PC-9 (cell line): ENCODE results near the gene ZCCHC7. TPM values are rescaled to one million over a fixed set of nuclear protein-coding genes. Genes with fewer than 3 reads are reported as not detected.

Experiments
- BruUV-seq: library from RNA; stranded (reverse); fragments of 400-500 nt; replicated peaks from 2 replicates; lab custom pipeline; 2021; lab: Mats Ljungman, UMichigan
- CTCF ChIA-PET: fragments of 300-600 bp; sonication (Branson Sonifier 250); formaldehyde crosslinking; loops from one replicate; lab custom pipeline; 2022; ENCODE audit warnings: antibody characterized with exemption; lab: Charles Lee
- POLR2A ChIA-PET: fragments of 300-600 bp; sonication (Branson Sonifier 250); formaldehyde crosslinking; loops from one replicate; lab custom pipeline; 2022; ENCODE audit warnings: antibody characterized with exemption; ENCODE audit not compliant: unreplicated experiment; lab: Charles Lee
- DNase-seq, 2 experiments: peaks; one replicate each; pipeline versions ENCODE4 v3.0.0 to v3.0.0-alpha.2; 2015 to 2022; ENCODE audit warnings: mixed read lengths in 1 of 2
- H2AFZ ChIP-seq: fragments of 200-600 bp; sonication (generic); 2 replicates; pipeline ENCODE4 v1.8.1; 2017; ENCODE audit warnings: antibody characterized with exemption
- H3F3A ChIP-seq: fragments of 200-600 bp; sonication (generic); 2 replicates; pipeline ENCODE4 v1.8.1; 2017; ENCODE audit warnings: antibody characterized with exemption, mild to moderate bottlenecking, low read depth; ENCODE audit not compliant: insufficient read depth
- H3K27ac ChIP-seq: fragments of 200-600 bp; sonication (generic); 2 replicates; pipeline ENCODE4 v1.6.1; 2016; ENCODE audit warnings: mixed run types
- H3K27me3 ChIP-seq: fragments of 200-600 bp; sonication (generic); 2 replicates; pipeline ENCODE4 v1.6.1; 2016; ENCODE audit warnings: low read depth, mixed run types; ENCODE audit not compliant: insufficient read depth
- H3K36me3 ChIP-seq: fragments of 200-600 bp; sonication (generic); 2 replicates; pipeline ENCODE4 v1.6.1; 2016; ENCODE audit warnings: low read depth, mixed run types
- H3K4me1 ChIP-seq: fragments of 200-600 bp; sonication (generic); replicated peaks from 2 replicates; pipeline ENCODE4 v1.6.1; 2016; ENCODE audit warnings: mixed run types; ENCODE audit not compliant: insufficient read depth
- H3K4me2 ChIP-seq: fragments of 200-600 bp; sonication (generic); 2 replicates; pipeline ENCODE4 v1.6.1; 2017; ENCODE audit warnings: mixed run types
- H3K4me3 ChIP-seq: fragments of 200-600 bp; sonication (generic); 2 replicates; pipeline ENCODE4 v1.6.1; 2016; ENCODE audit warnings: mixed run types
- H3K79me2 ChIP-seq: fragments of 200-600 bp; sonication (generic); 2 replicates; pipeline ENCODE4 v1.6.1; 2017; ENCODE audit warnings: low read depth, mixed run types
- H3K9me2 ChIP-seq: fragments of 200-600 bp; sonication (generic); 2 replicates; pipeline ENCODE4 v1.8.1; 2017; ENCODE audit warnings: mild to moderate bottlenecking; ENCODE audit not compliant: insufficient read depth
- H3K9me3 ChIP-seq: fragments of 200-600 bp; sonication (generic); 2 replicates; pipeline ENCODE4 v1.8.1; 2016; ENCODE audit warnings: low read depth; ENCODE audit not compliant: insufficient read depth
- H4K20me1 ChIP-seq: fragments of 200-600 bp; sonication (generic); 2 replicates; pipeline ENCODE4 v1.8.1; 2017; ENCODE audit not compliant: insufficient read depth
- EZH2 ChIP-seq: fragments of 200-600 bp; sonication (generic); IDR thresholded peaks from 2 replicates; pipeline ENCODE4 v1.8.0; 2017; ENCODE audit warnings: antibody characterized with exemption, low read depth
- intact Hi-C: fragments of 100-400 bp; cut with micrococcal nuclease; formaldehyde crosslinking; loops from one replicate; pipeline ENCODE4 v1.10.0; 2022; ENCODE audit not compliant: unreplicated experiment
- total RNA-seq: library from RNA; stranded (reverse); gene quantifications from 2 replicates; pipeline ENCODE4 v1.2.3, GENCODE V29; 2021
- TF ChIP-seq, protein P1 (sequence below): fragments of 200-600 bp; sonication (generic); conservative IDR thresholded peaks from 2 replicates; pipeline ENCODE4 v1.6.1; 2017; ENCODE audit warnings: mixed run types, antibody characterized with exemption, mild to moderate bottlenecking, moderate library complexity

Gene ZCCHC7
- total RNA-seq, 1 experiment from 2014 or later, result 15.9 TPM

DNA sequence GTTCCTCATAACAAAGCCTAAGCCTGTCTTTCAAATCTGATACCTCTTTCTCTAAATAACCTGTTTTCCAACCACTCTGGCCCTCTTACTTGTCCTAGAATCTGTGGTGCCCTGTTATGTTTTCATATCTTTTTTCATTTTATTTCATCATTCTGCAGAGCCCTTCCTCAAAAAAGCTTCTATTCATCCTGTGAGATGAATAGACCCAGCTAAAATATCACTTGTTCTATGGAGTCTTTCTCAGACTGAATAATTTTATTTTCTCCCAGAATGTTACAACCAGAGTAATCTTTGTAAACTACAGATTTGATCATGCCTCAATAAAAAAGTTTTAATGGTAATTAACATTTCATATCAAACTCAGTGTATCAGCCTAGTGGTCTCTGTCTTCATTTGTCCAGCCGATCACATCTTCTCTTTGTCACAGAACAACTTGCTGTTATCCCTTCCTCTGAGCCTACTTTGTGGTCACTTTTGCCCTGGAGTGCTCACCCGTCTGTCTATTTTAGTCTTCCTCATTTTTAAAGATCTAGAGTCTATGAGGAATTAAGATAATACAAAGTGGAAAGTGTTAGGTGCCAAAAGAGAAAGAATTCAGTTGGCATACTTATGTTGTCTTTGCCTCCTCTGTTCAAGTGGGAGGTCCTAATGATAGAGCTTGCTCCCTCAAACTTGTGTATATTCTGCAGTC lies 77.8 kb downstream of the ZCCHC7 start:
- Histone ChIP-seq H3K79me2 (no peaks in the 10 kb centered on the region), H3K27ac (no peak overlapping the region), H3K27me3 (no peaks in the 10 kb centered on the region), H3K9me3 (no peaks in the 10 kb centered on the region), H3K4me2 (no peak overlapping the region), H3K9me2 (no peaks in the 10 kb centered on the region), H4K20me1 (no peaks in the 10 kb centered on the region), H3K4me3 (no peak overlapping the region), H3K36me3 (no peaks in the 10 kb centered on the region), H3F3A (no peaks in the 10 kb centered on the region), H3K4me1 (peaks cover 12% of the 10 kb centered on the region), H2AFZ (no peak overlapping the region)
- TF ChIP-seq EZH2, result no peak
- TF ChIP-seq, protein P1, sequence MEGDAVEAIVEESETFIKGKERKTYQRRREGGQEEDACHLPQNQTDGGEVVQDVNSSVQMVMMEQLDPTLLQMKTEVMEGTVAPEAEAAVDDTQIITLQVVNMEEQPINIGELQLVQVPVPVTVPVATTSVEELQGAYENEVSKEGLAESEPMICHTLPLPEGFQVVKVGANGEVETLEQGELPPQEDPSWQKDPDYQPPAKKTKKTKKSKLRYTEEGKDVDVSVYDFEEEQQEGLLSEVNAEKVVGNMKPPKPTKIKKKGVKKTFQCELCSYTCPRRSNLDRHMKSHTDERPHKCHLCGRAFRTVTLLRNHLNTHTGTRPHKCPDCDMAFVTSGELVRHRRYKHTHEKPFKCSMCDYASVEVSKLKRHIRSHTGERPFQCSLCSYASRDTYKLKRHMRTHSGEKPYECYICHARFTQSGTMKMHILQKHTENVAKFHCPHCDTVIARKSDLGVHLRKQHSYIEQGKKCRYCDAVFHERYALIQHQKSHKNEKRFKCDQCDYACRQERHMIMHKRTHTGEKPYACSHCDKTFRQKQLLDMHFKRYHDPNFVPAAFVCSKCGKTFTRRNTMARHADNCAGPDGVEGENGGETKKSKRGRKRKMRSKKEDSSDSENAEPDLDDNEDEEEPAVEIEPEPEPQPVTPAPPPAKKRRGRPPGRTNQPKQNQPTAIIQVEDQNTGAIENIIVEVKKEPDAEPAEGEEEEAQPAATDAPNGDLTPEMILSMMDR, result no peak
- POLR2A ChIA-PET, result no interaction called here
- no peak for DNase-seq
- BruUV-seq, result no TSS peak
- CTCF ChIA-PET, result interaction anchor here (0.9 kb wide), 1 partner anchor 31 kb away, joined by 7 read pairs; no protein-coding TSS in a partner anchor
- intact Hi-C loops, result no loop called here

DNA sequence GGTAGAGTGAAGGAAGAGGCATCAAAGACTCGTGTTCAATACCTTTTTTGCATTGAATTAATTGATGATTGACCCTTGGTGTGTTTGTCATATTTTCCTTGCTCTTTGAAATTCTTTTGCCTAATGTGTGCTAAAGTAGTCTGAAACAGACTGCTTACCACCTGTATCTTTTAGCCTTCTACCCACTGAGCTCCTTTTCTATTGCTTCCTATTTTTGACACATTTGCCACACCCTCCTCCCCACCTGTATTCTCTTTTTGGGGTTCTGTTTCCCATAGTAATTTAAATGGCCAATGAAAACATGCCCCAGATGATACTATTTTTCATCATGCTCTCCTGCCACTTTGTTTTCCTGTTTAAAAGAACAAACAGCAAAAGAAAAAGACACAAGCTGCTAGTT lies 78.5 kb downstream of the ZCCHC7 start:
- Histone ChIP-seq H3K4me1 (peaks cover 12% of the 10 kb centered on the region), H3K36me3 (no peaks in the 10 kb centered on the region), H3K79me2 (no peaks in the 10 kb centered on the region), H3K9me2 (no peaks in the 10 kb centered on the region), H3K4me2 (no peak overlapping the region), H3K27me3 (no peaks in the 10 kb centered on the region), H2AFZ (no peak overlapping the region), H3K27ac (no peak overlapping the region), H3K9me3 (no peaks in the 10 kb centered on the region), H3K4me3 (no peak overlapping the region), H4K20me1 (no peaks in the 10 kb centered on the region), H3F3A (no peaks in the 10 kb centered on the region)
- CTCF ChIA-PET, result interaction anchor here (0.9 kb wide), 1 partner anchor 30 kb away, joined by 7 read pairs; no protein-coding TSS in a partner anchor
- no TSS peak for BruUV-seq
- no peak for DNase-seq
- POLR2A ChIA-PET, result interaction anchor here (0.6 kb wide), 1 partner anchor 1652 kb away, joined by 5 read pairs; no protein-coding TSS in a partner anchor
- TF ChIP-seq, protein P1, result no peak
- no peak for TF ChIP-seq EZH2
- intact Hi-C loops, result no loop called here

DNA sequence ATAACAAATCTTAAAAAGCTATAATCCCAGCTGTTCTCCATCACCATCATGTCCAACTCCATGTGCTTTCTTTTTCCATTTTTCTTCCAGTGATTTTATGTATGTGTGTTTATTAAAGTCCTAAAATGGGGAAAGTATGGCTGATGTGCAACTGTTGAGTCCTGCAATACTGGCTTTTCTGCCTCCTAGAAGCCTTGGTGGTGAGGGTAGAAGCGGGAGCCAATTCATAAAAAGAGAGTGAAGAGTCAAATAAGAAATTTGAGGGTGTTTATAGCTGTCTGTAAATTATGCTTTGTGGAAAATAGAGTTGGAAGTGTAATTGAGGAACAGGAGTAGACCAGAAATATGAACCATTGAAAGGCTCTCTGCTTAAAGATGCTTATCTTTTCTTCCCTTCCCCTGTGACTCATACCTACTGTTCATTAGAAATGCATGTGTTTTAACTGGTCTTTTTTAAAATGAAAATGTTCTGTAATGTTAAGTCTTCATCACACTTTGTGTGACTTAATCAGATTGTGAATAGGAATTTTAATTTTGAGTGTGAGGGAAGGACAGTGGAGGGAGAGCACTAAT lies 80.1 kb downstream of the ZCCHC7 start:
- intact Hi-C loops, result no loop called here
- CTCF ChIA-PET, result no interaction called here
- Histone ChIP-seq H4K20me1 (no peaks in the 10 kb centered on the region), H3K9me3 (no peaks in the 10 kb centered on the region), H3K4me1 (peaks cover 12% of the 10 kb centered on the region), H3K36me3 (no peaks in the 10 kb centered on the region), H2AFZ (no peak overlapping the region), H3K27ac (no peak overlapping the region), H3K9me2 (no peaks in the 10 kb centered on the region), H3K27me3 (no peaks in the 10 kb centered on the region), H3K4me3 (no peak overlapping the region), H3F3A (no peaks in the 10 kb centered on the region), H3K79me2 (no peaks in the 10 kb centered on the region), H3K4me2 (0 out of 2 replicates have a peak overlapping the region, but pooled peaks have one; percentile 21)
- BruUV-seq, result no TSS peak
- TF ChIP-seq EZH2, result no peak
- TF ChIP-seq, protein P1, result no peak
- POLR2A ChIA-PET, result no interaction called here
- peak in 1 of 2 experiments; percentile 43 for DNase-seq
